Smooth muscle cell (in vitro differentiated cells): Measurements from ENCODE around the gene ARHGEF2. TPM values are rescaled to one million over a fixed set of nuclear protein-coding genes. Genes with fewer than 3 reads are reported as not detected.
A peak's percentile ranks its signal among the peaks of the same experiment; 100 is the strongest.

Experiments used
- DNase-seq: peaks from one replicate; lab custom pipeline; 2025; ENCODE audit not compliant: unreplicated experiment; lab: John Stamatoyannopoulos, UW
- H2AFZ ChIP-seq: fragments of 200-600 bp; sonication (generic); 2 replicates; pipeline ENCODE4 v1.6.0; 2016; ENCODE audit warnings: antibody characterized with exemption, low read depth, mild to moderate bottlenecking
- H3F3A ChIP-seq: fragments of 200-600 bp; sonication (generic); 2 replicates; pipeline ENCODE4 v1.6.0; 2017; ENCODE audit warnings: antibody characterized with exemption, low read depth
- H3K27ac ChIP-seq: fragments of 200-600 bp; sonication (generic); 2 replicates; pipeline ENCODE4 v1.5.1; 2016; ENCODE audit warnings: low read depth, mild to moderate bottlenecking
- H3K27me3 ChIP-seq: fragments of 200-600 bp; sonication (generic); 2 replicates; pipeline ENCODE4 v1.6.1; 2016; ENCODE audit warnings: low read depth, mild to moderate bottlenecking
- H3K36me3 ChIP-seq: fragments of 200-600 bp; sonication (generic); 2 replicates; pipeline ENCODE4 v1.5.1; 2016; ENCODE audit warnings: low read depth
- H3K4me1 ChIP-seq: fragments of 200-600 bp; sonication (generic); 2 replicates; pipeline ENCODE4 v1.5.1; 2016; ENCODE audit warnings: low read depth
- H3K4me2 ChIP-seq: fragments of 200-600 bp; sonication (generic); 2 replicates; pipeline ENCODE4 v1.6.0; 2016; ENCODE audit warnings: mild to moderate bottlenecking
- H3K4me3 ChIP-seq: fragments of 200-600 bp; sonication (generic); 2 replicates; pipeline ENCODE4 v1.5.1; 2016; ENCODE audit warnings: mild to moderate bottlenecking
- H3K79me2 ChIP-seq: fragments of 200-600 bp; sonication (generic); 2 replicates; pipeline ENCODE4 v1.6.0; 2016; ENCODE audit warnings: low read depth, mild to moderate bottlenecking
- H3K9ac ChIP-seq: fragments of 200-600 bp; sonication (generic); 2 replicates; pipeline ENCODE4 v1.6.0; 2016; ENCODE audit warnings: low read depth
- H3K9me3 ChIP-seq: fragments of 200-600 bp; sonication (generic); replicated peaks from 2 replicates; pipeline ENCODE4 v1.5.1; 2016; ENCODE audit warnings: low read depth
- H4K20me1 ChIP-seq: fragments of 200-600 bp; sonication (generic); 2 replicates; pipeline ENCODE4 v1.6.0; 2016; ENCODE audit warnings: low read depth
- WGBS: methylation state at CpG from one replicate; pipeline ENCODE4 v1.1.7; 2016; ENCODE audit warnings: low lambda C conversion rate; 5-methylcytosine and 5-hydroxymethylcytosine counted together
- polyA plus RNA-seq: library from polyadenylated mRNA; unstranded; fragments of >200 nt; fragmentation: Nextera tagmentation; extraction: Ambion mirVana; gene quantifications from 2 replicates; pipeline ENCODE4 v1.2.1, GENCODE V29; 2016
- total RNA-seq: library from RNA; depleted of rRNA; stranded (reverse); fragments of >200 nt; gene quantifications from 2 replicates; pipeline ENCODE4 v1.2.3, GENCODE V29; 2014
- TF ChIP-seq, protein P1 (sequence below): fragments of 200-600 bp; sonication (generic); IDR thresholded peaks from 2 replicates; pipeline ENCODE4 v1.5.1; 2017; ENCODE audit warnings: borderline replicate concordance, mild to moderate bottlenecking, antibody characterized with exemption; ENCODE audit not compliant: insufficient read depth, poor library complexity, severe bottlenecking

The ARHGEF2 gene
- total and polyA plus RNA-seq, 2 experiments from 2014 or later = 21.0 to 30.2 TPM

- Histone ChIP-seq H2AFZ (no peak overlapping the region), H3F3A (peaks cover 21% of the 10 kb centered on the region), H4K20me1 (peaks cover 62% of the 10 kb centered on the region), H3K9me3 (no peaks in the 10 kb centered on the region), H3K27me3 (no peaks in the 10 kb centered on the region), H3K4me3 (peak overlapping the region; percentile 97), H3K9ac (peak overlapping the region; percentile 89), H3K4me1 (peaks cover 46% of the 10 kb centered on the region), H3K36me3 (no peaks in the 10 kb centered on the region), H3K4me2 (peak overlapping the region; percentile 90), H3K79me2 (peaks cover 92% of the 10 kb centered on the region), H3K27ac (peak overlapping the region; percentile 96)
- DNase-seq = no peak
- TF ChIP-seq, protein P1, sequence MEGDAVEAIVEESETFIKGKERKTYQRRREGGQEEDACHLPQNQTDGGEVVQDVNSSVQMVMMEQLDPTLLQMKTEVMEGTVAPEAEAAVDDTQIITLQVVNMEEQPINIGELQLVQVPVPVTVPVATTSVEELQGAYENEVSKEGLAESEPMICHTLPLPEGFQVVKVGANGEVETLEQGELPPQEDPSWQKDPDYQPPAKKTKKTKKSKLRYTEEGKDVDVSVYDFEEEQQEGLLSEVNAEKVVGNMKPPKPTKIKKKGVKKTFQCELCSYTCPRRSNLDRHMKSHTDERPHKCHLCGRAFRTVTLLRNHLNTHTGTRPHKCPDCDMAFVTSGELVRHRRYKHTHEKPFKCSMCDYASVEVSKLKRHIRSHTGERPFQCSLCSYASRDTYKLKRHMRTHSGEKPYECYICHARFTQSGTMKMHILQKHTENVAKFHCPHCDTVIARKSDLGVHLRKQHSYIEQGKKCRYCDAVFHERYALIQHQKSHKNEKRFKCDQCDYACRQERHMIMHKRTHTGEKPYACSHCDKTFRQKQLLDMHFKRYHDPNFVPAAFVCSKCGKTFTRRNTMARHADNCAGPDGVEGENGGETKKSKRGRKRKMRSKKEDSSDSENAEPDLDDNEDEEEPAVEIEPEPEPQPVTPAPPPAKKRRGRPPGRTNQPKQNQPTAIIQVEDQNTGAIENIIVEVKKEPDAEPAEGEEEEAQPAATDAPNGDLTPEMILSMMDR = no peak
- WGBS = 7% methylated on average over 14 of the region's 14 CpGs
These were observed 2.1 kb downstream of the ARHGEF2 start for GRCh38 chr1:155976062-155976912.

DNA sequence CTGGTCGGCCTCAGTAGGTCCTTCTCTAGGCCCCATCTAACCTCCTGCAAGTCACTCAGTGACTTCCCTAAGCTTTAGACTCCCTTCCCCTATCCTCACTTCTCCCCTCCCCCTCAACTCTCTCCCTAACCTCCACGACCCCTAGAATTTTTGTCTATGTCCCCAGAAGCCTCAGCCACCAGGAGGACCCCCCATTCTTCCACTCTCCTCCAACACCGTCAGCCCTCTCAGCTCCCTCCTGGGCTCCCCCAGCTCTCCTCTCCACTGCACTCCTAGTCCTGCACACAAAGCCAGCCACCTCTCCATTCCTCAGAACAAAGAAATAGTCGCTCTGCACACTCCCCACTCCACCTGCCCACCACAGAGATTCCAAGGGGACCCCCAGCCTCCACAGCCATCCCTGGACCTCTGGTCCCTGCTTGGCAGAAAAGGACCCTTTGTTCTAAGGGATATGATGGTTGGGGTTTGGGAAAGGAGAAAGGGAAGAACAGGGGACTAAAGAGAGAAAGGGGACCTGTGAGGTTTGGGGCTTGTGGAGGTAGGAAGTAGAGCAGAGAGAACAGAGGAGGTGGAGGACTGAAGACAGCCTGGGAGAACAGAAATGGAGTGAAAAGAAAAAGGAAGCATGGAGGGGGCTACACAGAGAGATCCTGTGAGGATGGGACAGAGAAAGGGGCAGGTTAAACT lies 2.8 kb downstream of the ARHGEF2 start:
- Histone ChIP-seq H4K20me1 (peaks cover 70% of the 10 kb centered on the region), H3K27ac (peak overlapping the region; percentile 96), H3K4me2 (peak overlapping the region; percentile 90), H3F3A (peaks cover 19% of the 10 kb centered on the region), H3K36me3 (no peaks in the 10 kb centered on the region), H3K79me2 (peaks cover 88% of the 10 kb centered on the region), H3K9ac (peak overlapping the region; percentile 12), H3K27me3 (no peaks in the 10 kb centered on the region), H3K9me3 (no peaks in the 10 kb centered on the region), H3K4me3 (peak overlapping the region; percentile 97), H2AFZ (no peak overlapping the region), H3K4me1 (peaks cover 52% of the 10 kb centered on the region)
- no peak for DNase-seq
- TF ChIP-seq, protein P1 = no peak
- 52% methylated on average over 4 of the region's 4 CpGs for WGBS

- H3K79me2 ChIP-seq = peaks cover 96% of the 10 kb centered on the region
- TF ChIP-seq, protein P1 = no peak
- H3K4me3 ChIP-seq = peak overlapping the region; percentile 97
- H3K9ac ChIP-seq = no peak overlapping the region
- no peaks in the 10 kb centered on the region for H3K9me3 ChIP-seq
- no peak for DNase-seq
- no peak overlapping the region for H2AFZ ChIP-seq
- peaks cover 15% of the 10 kb centered on the region for H3F3A ChIP-seq
- H3K36me3 ChIP-seq = no peaks in the 10 kb centered on the region
- H3K27me3 ChIP-seq = no peaks in the 10 kb centered on the region
- peaks cover 80% of the 10 kb centered on the region for H4K20me1 ChIP-seq
- peaks cover 52% of the 10 kb centered on the region for H3K4me1 ChIP-seq
- H3K27ac ChIP-seq = peak overlapping the region; percentile 25
- peak overlapping the region; percentile 90 for H3K4me2 ChIP-seq
- WGBS = 84% methylated on average over 13 of the region's 13 CpGs
These were observed 3.9 kb downstream of the ARHGEF2 start for GRCh38 chr1:155974208-155975115.
